Measurements from ENCODE around the gene ARSI.
"Not testable (repeated sequence)": the region's sequence is repeated elsewhere in the genome, so short reads cannot be mapped to it uniquely, and the experiment has no call there.

The ARSI gene

DNA sequence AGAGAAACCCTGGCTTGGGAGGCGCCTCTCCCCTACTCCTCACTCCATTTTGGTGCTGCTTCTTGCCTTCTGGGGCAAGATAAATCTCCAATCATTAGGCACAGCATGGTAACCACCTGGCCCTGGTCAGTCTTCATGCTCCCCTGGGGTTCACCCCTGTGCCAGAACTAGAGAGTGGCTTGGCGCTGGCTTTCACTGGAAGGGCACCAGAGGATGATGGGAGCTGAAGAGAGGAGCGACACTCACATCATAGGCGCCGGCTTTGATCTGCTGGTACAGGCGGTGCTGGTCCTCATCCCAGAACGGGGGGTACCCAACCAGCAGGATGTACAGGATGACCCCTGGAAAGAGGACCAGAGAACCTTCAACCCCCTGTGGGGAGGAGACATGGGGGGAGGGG is 51.2 kb downstream of the ARSI start:
- H3K4me1 Mint-ChIP-seq = peaks cover 38% of the 10 kb centered on the region
- TF ChIP-seq, protein P1, sequence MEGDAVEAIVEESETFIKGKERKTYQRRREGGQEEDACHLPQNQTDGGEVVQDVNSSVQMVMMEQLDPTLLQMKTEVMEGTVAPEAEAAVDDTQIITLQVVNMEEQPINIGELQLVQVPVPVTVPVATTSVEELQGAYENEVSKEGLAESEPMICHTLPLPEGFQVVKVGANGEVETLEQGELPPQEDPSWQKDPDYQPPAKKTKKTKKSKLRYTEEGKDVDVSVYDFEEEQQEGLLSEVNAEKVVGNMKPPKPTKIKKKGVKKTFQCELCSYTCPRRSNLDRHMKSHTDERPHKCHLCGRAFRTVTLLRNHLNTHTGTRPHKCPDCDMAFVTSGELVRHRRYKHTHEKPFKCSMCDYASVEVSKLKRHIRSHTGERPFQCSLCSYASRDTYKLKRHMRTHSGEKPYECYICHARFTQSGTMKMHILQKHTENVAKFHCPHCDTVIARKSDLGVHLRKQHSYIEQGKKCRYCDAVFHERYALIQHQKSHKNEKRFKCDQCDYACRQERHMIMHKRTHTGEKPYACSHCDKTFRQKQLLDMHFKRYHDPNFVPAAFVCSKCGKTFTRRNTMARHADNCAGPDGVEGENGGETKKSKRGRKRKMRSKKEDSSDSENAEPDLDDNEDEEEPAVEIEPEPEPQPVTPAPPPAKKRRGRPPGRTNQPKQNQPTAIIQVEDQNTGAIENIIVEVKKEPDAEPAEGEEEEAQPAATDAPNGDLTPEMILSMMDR (IDR thresholded peaks at IDR 0.05) = no peak
- H3K27me3 Mint-ChIP-seq (ENCODE audit: low read depth, poor library complexity) = no peaks in the 10 kb centered on the region
- H3K36me3 Mint-ChIP-seq (ENCODE audit: low read depth) = no peaks in the 10 kb centered on the region
- DNase-seq = no peak
- no peak overlapping the region for H3K4me3 Mint-ChIP-seq
- H3K27ac Mint-ChIP-seq = no peak overlapping the region
- H3K9me3 Mint-ChIP-seq = no peaks in the 10 kb centered on the region

DNA sequence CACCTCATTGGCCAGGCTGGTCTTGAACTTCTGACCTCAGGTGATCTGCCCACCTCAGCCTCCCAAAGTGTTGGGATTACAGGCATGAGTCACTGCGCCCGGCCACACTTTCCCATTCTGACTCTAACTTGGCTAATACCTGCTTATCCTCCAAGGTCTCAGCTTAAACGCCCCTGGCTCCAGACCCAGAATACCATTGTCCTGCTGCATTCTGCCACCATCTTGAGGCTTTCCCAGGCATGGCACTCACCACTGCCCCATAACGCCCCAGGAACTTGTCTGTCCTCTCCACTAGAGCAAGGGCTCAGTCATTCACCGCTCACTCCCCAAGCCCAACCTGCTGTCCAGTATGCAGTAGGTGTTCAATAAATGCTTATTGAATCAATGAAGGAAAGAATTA is 53.0 kb downstream of the ARSI start:
- DNase-seq = no peak
- H3K4me1 Mint-ChIP-seq = peaks cover 38% of the 10 kb centered on the region
- H3K27me3 Mint-ChIP-seq (ENCODE audit: low read depth, poor library complexity) = no peaks in the 10 kb centered on the region
- H3K9me3 Mint-ChIP-seq = no peaks in the 10 kb centered on the region
- TF ChIP-seq, protein P1 (IDR thresholded peaks at IDR 0.05) = no peak
- H3K27ac Mint-ChIP-seq = no peak overlapping the region
- no peaks in the 10 kb centered on the region for H3K36me3 Mint-ChIP-seq (ENCODE audit: low read depth)
- no peak overlapping the region for H3K4me3 Mint-ChIP-seq

DNA sequence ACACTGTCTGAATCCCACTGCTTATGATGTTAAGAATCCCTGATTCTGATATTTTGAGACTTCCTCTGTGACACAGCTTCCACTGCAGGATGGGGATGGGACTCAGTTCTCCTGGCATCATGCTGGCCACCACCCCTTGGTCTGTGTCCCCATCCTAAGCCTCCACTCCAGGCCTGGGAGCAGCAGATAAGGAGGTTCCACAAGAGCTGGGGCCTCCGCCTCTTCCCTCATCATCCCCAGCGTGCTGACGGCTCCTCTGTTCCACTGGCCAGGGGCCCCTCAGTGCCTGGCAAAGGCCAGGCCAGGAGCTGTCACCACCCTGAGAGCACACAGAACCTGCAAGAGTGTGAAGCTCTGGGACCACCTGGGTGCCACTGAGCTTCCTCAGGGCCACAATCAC is 53.8 kb downstream of the ARSI start:
- Mint-ChIP-seq H3K4me1 (peaks cover 39% of the 10 kb centered on the region), H3K27ac (no peak overlapping the region), H3K4me3 (no peak overlapping the region), H3K36me3 (ENCODE audit: low read depth) (no peaks in the 10 kb centered on the region), H3K27me3 (ENCODE audit: low read depth, poor library complexity) (no peaks in the 10 kb centered on the region), H3K9me3 (no peaks in the 10 kb centered on the region)
- TF ChIP-seq, protein P1 (IDR thresholded peaks at IDR 0.05) = no peak
- no peak for DNase-seq

DNA sequence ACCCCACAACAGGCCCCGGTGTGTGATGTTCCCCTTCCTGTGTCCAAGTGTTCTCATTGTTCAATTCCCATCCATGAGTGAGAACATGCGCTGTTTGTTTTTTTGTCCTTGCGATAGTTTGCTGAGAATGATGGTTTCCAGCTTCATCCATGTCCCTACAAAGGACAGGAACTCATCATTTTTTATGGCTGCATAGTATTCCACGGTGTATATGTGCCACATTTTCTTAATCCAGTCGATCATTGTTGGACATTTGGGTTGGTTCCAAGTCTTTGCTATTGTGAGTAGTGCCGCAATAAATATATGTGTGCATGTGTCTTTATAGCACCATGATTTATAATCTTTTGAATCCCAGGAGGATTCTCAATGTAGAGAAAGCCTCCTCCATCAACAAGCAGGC is 54.2 kb downstream of the ARSI start:
- not testable (repeated sequence) for H3K36me3 Mint-ChIP-seq (ENCODE audit: low read depth); H3K27me3 Mint-ChIP-seq (ENCODE audit: low read depth, poor library complexity); H3K9me3 Mint-ChIP-seq; H3K4me3 Mint-ChIP-seq; DNase-seq; H3K27ac Mint-ChIP-seq
- peaks cover 39% of the 10 kb centered on the region for H3K4me1 Mint-ChIP-seq

DNA sequence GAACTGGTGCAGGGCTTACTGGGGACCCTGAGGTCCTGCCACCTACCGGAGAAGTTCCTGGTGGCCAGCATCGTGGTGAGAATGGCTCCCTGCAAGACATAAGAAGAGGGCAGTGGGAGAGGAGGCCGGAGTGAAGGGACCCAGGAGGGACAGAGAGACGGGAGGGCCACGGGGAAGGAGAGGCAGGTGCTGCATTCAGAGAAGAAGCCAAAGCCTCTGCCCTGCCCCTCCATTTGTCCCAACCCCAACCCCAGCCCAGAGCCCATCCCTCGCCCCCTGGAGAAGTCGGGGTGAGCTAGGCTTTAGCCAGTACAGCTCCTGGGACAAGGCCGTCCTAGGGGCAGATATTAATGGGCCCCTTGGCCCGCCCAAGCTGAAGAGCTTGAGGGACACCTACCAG is 55.0 kb downstream of the ARSI start:
- no peak for DNase-seq
- Mint-ChIP-seq H3K4me3 (no peak overlapping the region), H3K27ac (no peak overlapping the region), H3K4me1 (peaks cover 45% of the 10 kb centered on the region), H3K36me3 (ENCODE audit: low read depth) (no peaks in the 10 kb centered on the region), H3K27me3 (ENCODE audit: low read depth, poor library complexity) (no peaks in the 10 kb centered on the region), H3K9me3 (no peaks in the 10 kb centered on the region)
- TF ChIP-seq, protein P1 (IDR thresholded peaks at IDR 0.05) = no peak

DNA sequence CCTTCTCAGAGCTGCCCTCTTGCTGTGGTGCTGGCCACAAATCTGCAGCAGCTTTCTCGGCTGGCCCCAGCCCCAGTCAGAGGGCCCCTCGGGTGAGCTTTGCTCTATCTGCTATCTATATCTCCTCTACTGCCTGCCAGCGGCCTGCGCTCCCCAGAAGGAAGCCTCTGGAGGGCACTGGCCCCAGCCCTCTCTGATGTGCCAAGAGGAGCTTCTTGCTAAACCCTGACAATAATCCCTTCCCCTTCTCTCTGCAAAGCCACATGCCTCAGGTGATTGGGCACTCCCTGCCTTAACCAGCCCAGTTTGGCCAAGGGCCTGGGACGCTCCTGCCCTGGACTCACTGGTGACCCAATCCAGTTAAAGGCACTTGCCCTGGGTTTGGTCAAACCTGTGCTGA is 55.9 kb downstream of the ARSI start:
- DNase-seq = no peak
- Mint-ChIP-seq H3K36me3 (ENCODE audit: low read depth) (no peaks in the 10 kb centered on the region), H3K4me3 (no peak overlapping the region), H3K27ac (peak overlapping the region; percentile 90), H3K27me3 (ENCODE audit: low read depth, poor library complexity) (no peaks in the 10 kb centered on the region), H3K9me3 (no peaks in the 10 kb centered on the region), H3K4me1 (peaks cover 51% of the 10 kb centered on the region)
- TF ChIP-seq, protein P1 (IDR thresholded peaks at IDR 0.05) = no peak

Measured in nephron progenitor cell (in vitro differentiated cells).